ENCODE data around the gene SPRY1. TPM values are rescaled to one million over a fixed set of nuclear protein-coding genes. Genes with fewer than 3 reads are reported as not detected.

Gene SPRY1
- total RNA-seq, 1 experiment from 2014 or later, result 76.3 TPM

DNA sequence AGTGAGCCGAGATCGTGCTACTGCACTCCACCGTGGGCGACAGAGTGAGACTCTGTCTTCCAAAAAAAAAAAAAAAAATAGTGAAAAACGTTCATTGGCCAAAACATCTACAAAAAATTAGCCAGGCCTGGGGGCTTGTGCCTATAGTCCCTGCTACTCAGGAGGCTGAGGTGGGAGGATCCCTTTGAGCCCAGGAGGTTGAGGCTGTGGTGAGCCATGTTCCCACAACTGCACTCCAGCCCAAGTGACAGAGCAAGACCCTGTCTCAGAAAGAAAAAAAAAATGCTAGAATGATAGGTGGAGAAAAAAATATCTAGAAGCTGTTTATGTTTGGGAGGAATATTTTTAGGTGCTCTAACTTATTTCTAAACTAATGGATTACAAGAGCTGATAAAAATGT lies 14.9 kb downstream of the SPRY1 start:
- H3K27me3 ChIP-seq (ENCODE audit: insufficient read depth, low read length), result no peaks in the 10 kb centered on the region
- Mint-ChIP-seq H3K9me3 (no peaks in the 10 kb centered on the region; a peak in 1 of 5 replicates), H3K27ac (no peak overlapping the region; a peak in 1 of 7 replicates), H3K4me1 (peaks cover 29% of the 10 kb centered on the region in 2 experiments), H3K4me3 (no peak overlapping the region), H3K27me3 (ENCODE audit: low read depth) (no peaks in the 10 kb centered on the region), H3K36me3 (ENCODE audit: insufficient read depth in 1 of 3, low read depth in 3 of 3) (no peaks in the 10 kb centered on the region; a peak in 1 of 7 replicates)
- no peak overlapping the region for H4K5ac ChIP-seq (ENCODE audit: insufficient read length, low read depth, low read length)
- no peaks in the 10 kb centered on the region for H3K23me2 ChIP-seq (ENCODE audit: insufficient read length, low read depth, low read length, poor library complexity, severe bottlenecking)
- H3K79me1 ChIP-seq (ENCODE audit: insufficient read depth, low read depth, low read length, poor library complexity, severe bottlenecking), result no peaks in the 10 kb centered on the region
- no peak overlapping the region for H3K9ac ChIP-seq (ENCODE audit: extremely low read depth, insufficient read length, low read length)
- H3K79me2 ChIP-seq (ENCODE audit: insufficient read depth, low read length), result no peaks in the 10 kb centered on the region
- no peaks in the 10 kb centered on the region for H3K9me3 ChIP-seq (ENCODE audit: control insufficient read depth, low read depth, low read length)
- H4K8ac ChIP-seq (replicated peaks; ENCODE audit: insufficient read length, low read depth, low read length), result no peak overlapping the region
- no peak overlapping the region for H2BK120ac ChIP-seq (ENCODE audit: low read depth, low read length, poor library complexity, severe bottlenecking)
- H3K27ac ChIP-seq (ENCODE audit: insufficient read length, low read depth, low read length), result no peak overlapping the region
- H3K4ac ChIP-seq (ENCODE audit: low read depth, low read length), result no peak overlapping the region
- no peak overlapping the region for H3K56ac ChIP-seq (ENCODE audit: insufficient read length, low read depth, low read length)
- TF ChIP-seq, protein P1, sequence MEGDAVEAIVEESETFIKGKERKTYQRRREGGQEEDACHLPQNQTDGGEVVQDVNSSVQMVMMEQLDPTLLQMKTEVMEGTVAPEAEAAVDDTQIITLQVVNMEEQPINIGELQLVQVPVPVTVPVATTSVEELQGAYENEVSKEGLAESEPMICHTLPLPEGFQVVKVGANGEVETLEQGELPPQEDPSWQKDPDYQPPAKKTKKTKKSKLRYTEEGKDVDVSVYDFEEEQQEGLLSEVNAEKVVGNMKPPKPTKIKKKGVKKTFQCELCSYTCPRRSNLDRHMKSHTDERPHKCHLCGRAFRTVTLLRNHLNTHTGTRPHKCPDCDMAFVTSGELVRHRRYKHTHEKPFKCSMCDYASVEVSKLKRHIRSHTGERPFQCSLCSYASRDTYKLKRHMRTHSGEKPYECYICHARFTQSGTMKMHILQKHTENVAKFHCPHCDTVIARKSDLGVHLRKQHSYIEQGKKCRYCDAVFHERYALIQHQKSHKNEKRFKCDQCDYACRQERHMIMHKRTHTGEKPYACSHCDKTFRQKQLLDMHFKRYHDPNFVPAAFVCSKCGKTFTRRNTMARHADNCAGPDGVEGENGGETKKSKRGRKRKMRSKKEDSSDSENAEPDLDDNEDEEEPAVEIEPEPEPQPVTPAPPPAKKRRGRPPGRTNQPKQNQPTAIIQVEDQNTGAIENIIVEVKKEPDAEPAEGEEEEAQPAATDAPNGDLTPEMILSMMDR (conservative IDR thresholded peaks at IDR 0.05), result no peak
- no peak for DNase-seq
- WGBS (ENCODE audit: extremely low coverage, insufficient read length, low lambda C conversion rate), result no CpG with 5 or more reads among the region's 5 CpGs
- no peaks in the 10 kb centered on the region; the same call in 1 of the 2 replicates for H3K4me1 ChIP-seq (ENCODE audit: insufficient read depth, low read length)
- H4K91ac ChIP-seq (ENCODE audit: insufficient read length, low read depth, low read length), result no peak overlapping the region
- H3K14ac ChIP-seq (ENCODE audit: insufficient read depth, low read length), result no peak overlapping the region
- no peak overlapping the region for H2BK20ac ChIP-seq (ENCODE audit: low read depth, low read length, poor library complexity, severe bottlenecking)
- no peaks in the 10 kb centered on the region for H4K20me1 ChIP-seq (ENCODE audit: control insufficient read depth, insufficient read depth, insufficient read length)
- no peak overlapping the region for H2BK15ac ChIP-seq (ENCODE audit: low read depth, low read length)
- no peak overlapping the region for H2BK12ac ChIP-seq (ENCODE audit: insufficient read length, low read depth, low read length)
- no peak overlapping the region for H3K18ac ChIP-seq (ENCODE audit: insufficient read length, low read depth, low read length)
- H2BK5ac ChIP-seq (ENCODE audit: insufficient read length, low read length), result no peak overlapping the region
- no peak overlapping the region for H3K4me2 ChIP-seq (ENCODE audit: insufficient read depth, insufficient read length, low read length)
- no peak overlapping the region for H2AFZ ChIP-seq (ENCODE audit: low read length)
- H2AK5ac ChIP-seq (ENCODE audit: insufficient read length, low read length), result no peak overlapping the region
- no peak overlapping the region for H3K23ac ChIP-seq (ENCODE audit: insufficient read length, low read depth, low read length)
- H3T11ph ChIP-seq (ENCODE audit: low read length), result no peak overlapping the region

All from H9 (cell line).